Mammary epithelial cell (primary cell): Measurements from ENCODE around the gene SLC6A15.

Source experiments
- CTCF ChIP-seq, 2 donors: IDR thresholded peaks in 1 of 2; conservative IDR thresholded peaks in 1 of 2; 2 replicates each; pipeline ENCODE4 v1.5.1; 2011 to 2012; ENCODE audit warnings: inconsistent platforms in 2 of 2, low read length in 2 of 2, mild to moderate bottlenecking in 2 of 2, control low read depth in 1 of 2, low read depth in 1 of 2; ENCODE audit not compliant: insufficient read depth in 1 of 2; ENCODE audit errors: extremely low read depth in 1 of 2
- EZH2 ChIP-seq: IDR thresholded peaks from 2 replicates; pipeline ENCODE4 v1.6.1; 2012; ENCODE audit warnings: low read length, inconsistent platforms, borderline replicate concordance

GRCh38 chr12:84858796-84859195 lies 53.8 kb downstream of the SLC6A15 start:
- no peak for TF ChIP-seq CTCF (conservative IDR thresholded peaks at IDR 0.05 in 1 of 2, IDR thresholded peaks at IDR 0.05 in 1 of 2; ENCODE audit: extremely low read depth in 1 of 2, insufficient read depth in 1 of 2, low read depth in 1 of 2, low read length in 2 of 2)
- no peak for TF ChIP-seq EZH2
